ENCODE data around the gene RANGRF. TPM values are rescaled to one million over a fixed set of nuclear protein-coding genes. Genes with fewer than 3 reads are reported as not detected.
"Not testable (repeated sequence)": the region's sequence is repeated elsewhere in the genome, so short reads cannot be mapped to it uniquely, and the experiment has no call there.

RANGRF gene, protein sequence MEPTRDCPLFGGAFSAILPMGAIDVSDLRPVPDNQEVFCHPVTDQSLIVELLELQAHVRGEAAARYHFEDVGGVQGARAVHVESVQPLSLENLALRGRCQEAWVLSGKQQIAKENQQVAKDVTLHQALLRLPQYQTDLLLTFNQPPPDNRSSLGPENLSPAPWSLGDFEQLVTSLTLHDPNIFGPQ
- 10 to 100 TPM; 39.7 to 80.9 TPM for total RNA-seq

DNA sequence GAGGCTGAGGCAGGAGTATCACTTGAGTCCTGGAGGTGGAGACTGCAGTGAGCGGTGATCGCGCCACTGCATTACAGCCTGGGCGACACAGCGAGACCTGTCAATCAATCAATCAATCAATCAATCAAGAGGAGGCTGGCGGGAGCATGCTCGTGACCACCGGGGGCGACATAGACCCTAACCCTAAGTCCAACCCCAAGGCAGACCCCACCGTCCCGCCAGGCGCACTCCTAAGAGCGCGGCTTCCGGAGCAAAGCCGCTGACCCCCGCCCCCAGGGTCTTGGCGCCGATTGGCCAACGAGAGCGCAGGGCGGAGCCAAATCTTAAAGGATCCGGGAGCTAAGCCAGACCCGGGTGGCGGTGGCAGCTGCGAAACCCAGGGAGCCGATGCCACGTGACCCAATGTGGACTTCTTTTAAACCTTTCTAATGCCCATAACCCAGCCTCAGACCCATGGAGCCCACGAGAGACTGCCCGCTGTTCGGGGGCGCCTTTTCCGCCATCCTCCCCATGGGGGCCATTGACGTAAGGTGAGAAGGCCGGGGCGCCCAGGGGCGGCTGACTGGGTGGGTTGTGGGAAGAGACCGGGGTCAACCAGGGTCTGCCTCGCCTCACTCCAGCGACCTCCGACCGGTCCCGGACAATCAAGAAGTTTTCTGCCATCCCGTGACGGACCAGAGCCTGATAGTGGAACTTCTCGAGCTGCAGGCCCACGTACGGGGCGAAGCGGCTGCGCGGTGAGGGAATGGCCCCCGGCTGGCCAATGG lies at the start of gene RANGRF:
Gene RANGRF, plus strand, starts transcription at position 335 of the 767 bp plus-strand sequence. Its CDS starts 119 bp downstream, at position 454.
- ATAC-seq (peak; percentile 90 to 92), DNase-seq (ENCODE audit: low spot score in 2 of 2) (peak; percentile 84 to 88)
- Mint-ChIP-seq H3K9me3 (no peaks in the 10 kb centered on the region), H3K27ac (peak within 1 kb of the TSS; percentile 93 to 96), H3K36me3 (peaks cover 0 to 32% of the 10 kb centered on the region in 2 donors)

GRCh38 chr17:8243827-8244226 lies 44.6 kb upstream of the RANGRF start:
- Mint-ChIP-seq H3K9me3 (no peaks in the 10 kb centered on the region), H3K36me3 (peaks cover 18 to 21% of the 10 kb centered on the region in 2 donors), H3K27ac (no peak overlapping the region)
- DNase-seq (ENCODE audit: low spot score in 2 of 2) (no peak), ATAC-seq (no peak)

DNA sequence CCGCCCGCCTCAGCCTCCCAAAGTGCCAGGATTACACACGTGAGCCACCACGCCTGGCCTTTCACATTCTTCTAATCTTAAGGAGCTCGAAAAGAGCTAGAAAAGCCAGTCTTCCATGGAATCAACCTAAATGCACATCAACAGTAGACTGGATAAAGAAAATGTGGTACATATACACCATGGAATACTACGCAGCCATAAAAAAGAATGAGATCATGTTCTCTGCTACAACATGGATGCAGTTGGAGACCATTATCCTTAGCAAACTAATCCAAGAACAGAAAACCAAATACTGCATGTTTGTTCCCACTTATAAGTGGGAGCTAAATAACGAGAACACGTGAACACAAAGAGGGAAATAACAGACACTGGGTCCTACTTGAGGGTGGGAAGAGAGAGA lies 43.7 kb upstream of the RANGRF start:
- ATAC-seq (no peak), DNase-seq (ENCODE audit: low spot score in 2 of 2) (no peak)
- H3K36me3 Mint-ChIP-seq: peaks cover 24 to 26% of the 10 kb centered on the region in 2 donors
- no peaks in the 10 kb centered on the region for H3K9me3 Mint-ChIP-seq
- no peak overlapping the region for H3K27ac Mint-ChIP-seq

GRCh38 chr17:8248751-8249607 lies 39.5 kb upstream of the RANGRF start, which contains the start of gene PFAS:
TSS of gene PFAS (plus strand) at chr17:8249289. CDS start at chr17:8253938, 4,649 bp downstream.
- peak; percentile 67 to 70 for ATAC-seq
- Mint-ChIP-seq H3K27ac (peak within 1 kb of the TSS; percentile 98 to 99), H3K9me3 (no peaks in the 10 kb centered on the region), H3K36me3 (peaks cover 33 to 35% of the 10 kb centered on the region in 2 donors)
- DNase-seq (ENCODE audit: low spot score in 2 of 2): peak; percentile 97

DNA sequence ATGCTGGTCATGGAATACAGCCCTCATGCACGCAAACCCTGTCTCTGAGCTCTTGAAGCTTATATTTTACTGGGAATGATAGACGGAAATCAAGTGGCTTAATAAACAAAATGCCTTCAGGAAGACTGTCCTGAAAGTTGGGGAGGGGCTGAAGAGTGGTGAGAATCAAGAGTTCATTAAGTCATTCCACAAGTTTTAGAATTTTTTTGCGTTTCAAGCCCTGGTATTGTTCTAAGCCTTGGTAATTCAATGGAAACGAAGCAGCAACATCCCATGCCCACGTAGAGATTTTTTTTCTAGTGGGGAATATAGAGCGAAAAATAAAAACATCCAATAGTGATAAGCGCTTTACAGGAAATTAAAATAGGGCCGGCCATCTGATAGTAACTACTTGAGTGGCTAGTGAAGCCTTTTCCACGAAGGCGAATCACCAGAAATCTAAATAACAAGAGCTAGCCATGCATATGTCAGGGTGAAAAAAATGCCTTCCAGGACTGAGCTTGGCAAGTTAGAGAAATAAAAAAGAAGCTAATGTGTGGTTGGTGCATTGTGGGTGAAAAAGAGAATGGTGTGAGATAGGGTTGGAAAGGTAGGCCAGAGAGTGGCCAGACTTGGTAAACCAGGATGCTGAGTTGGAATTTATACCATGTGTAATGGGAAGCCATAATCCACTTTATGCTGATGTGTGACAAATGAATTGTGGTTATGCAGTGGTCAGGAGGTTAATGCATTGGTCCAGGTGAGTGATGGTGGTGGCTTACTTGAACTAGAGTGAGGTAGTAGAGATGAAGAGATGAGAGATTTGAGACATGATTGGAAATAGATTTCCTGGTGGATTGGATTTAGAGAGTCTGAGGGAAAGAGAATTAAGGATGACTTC lies 38.6 kb upstream of the RANGRF start:
- peaks cover 30 to 35% of the 10 kb centered on the region in 2 donors for H3K36me3 Mint-ChIP-seq
- H3K27ac Mint-ChIP-seq: peak overlapping the region; percentile 98 to 99
- no peak for DNase-seq (ENCODE audit: low spot score in 2 of 2)
- ATAC-seq: no peak
- H3K9me3 Mint-ChIP-seq: no peaks in the 10 kb centered on the region

GRCh38 chr17:8251411-8251810 lies 37.1 kb upstream of the RANGRF start:
- not testable (repeated sequence) for ATAC-seq, H3K27ac Mint-ChIP-seq

GRCh38 chr17:8253801-8254200 lies 34.7 kb upstream of the RANGRF start:
- Mint-ChIP-seq H3K36me3 (peaks cover 17 to 28% of the 10 kb centered on the region in 2 donors), H3K9me3 (no peaks in the 10 kb centered on the region), H3K27ac (peak overlapping the region in 1 of 2 donors; percentile 36)
- DNase-seq (ENCODE audit: low spot score in 2 of 2): no peak
- ATAC-seq: no peak

More at GRCh38 chr17:8251411-8251810, 37.1 kb upstream of the RANGRF start:
- peaks cover 21 to 34% of the 10 kb centered on the region in 2 donors for H3K36me3 Mint-ChIP-seq
- H3K9me3 Mint-ChIP-seq; DNase-seq (ENCODE audit: low spot score in 2 of 2): not testable (repeated sequence)

GRCh38 chr17:8254881-8255280 lies 33.6 kb upstream of the RANGRF start:
- no peak for ATAC-seq

GRCh38 chr17:8255499-8255898 lies 33.0 kb upstream of the RANGRF start:
- ATAC-seq: no peak
- peak overlapping the region in 1 of 2 donors; percentile 27 for H3K27ac Mint-ChIP-seq
- H3K36me3 Mint-ChIP-seq: peaks cover 4 to 13% of the 10 kb centered on the region in 2 donors
- DNase-seq (ENCODE audit: low spot score in 2 of 2): no peak
- H3K9me3 Mint-ChIP-seq: no peaks in the 10 kb centered on the region

More at GRCh38 chr17:8254881-8255280, 33.6 kb upstream of the RANGRF start:
- no peak for DNase-seq (ENCODE audit: low spot score in 2 of 2)
- Mint-ChIP-seq H3K9me3 (no peaks in the 10 kb centered on the region), H3K27ac (peak overlapping the region in 1 of 2 donors; percentile 27), H3K36me3 (peaks cover 10 to 19% of the 10 kb centered on the region in 2 donors)

GRCh38 chr17:8256291-8256690 lies 32.2 kb upstream of the RANGRF start:
- no peak overlapping the region for H3K27ac Mint-ChIP-seq
- H3K9me3 Mint-ChIP-seq: no peaks in the 10 kb centered on the region
- peaks cover 6 to 15% of the 10 kb centered on the region in 2 donors for H3K36me3 Mint-ChIP-seq
- no peak for ATAC-seq
- DNase-seq (ENCODE audit: low spot score in 2 of 2): no peak

DNA sequence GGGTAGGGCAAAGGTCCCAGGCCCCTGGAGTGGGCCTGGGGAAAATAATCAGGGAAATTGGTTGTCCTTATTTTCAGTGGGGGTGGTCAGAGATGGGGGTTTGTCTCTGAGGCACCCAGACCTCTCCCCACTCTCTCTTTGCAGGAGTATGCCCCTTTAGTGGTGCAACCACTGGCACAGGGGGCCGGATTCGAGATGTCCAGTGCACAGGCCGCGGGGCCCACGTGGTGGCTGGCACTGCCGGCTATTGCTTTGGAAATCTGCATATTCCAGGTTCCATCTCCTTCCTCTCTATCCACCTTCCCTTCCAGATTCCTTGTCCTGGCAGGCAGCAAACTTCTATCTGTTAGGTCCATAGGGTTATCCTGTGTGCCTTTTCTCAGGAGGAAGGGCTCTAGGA lies 31.8 kb upstream of the RANGRF start:
- Mint-ChIP-seq H3K36me3 (peaks cover 6 to 15% of the 10 kb centered on the region in 2 donors), H3K27ac (no peak overlapping the region), H3K9me3 (no peaks in the 10 kb centered on the region)
- DNase-seq (ENCODE audit: low spot score in 2 of 2) (no peak), ATAC-seq (no peak)

DNA sequence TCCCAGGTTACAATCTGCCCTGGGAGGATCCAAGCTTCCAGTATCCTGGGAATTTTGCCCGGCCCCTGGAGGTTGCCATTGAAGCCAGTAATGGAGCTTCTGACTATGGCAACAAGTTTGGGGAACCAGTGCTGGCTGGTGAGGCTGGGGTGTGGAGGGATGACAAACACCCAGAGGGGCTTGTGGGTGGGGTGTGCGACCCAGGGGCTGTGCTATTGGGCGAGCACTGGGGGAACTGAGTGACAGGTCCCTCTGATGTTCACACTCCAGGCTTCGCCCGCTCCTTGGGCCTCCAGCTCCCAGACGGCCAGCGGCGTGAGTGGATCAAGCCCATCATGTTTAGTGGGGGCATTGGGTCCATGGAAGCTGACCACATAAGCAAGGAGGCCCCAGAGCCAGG lies 30.7 kb upstream of the RANGRF start:
- Mint-ChIP-seq H3K36me3 (peaks cover 6 to 15% of the 10 kb centered on the region in 2 donors), H3K27ac (no peak overlapping the region), H3K9me3 (no peaks in the 10 kb centered on the region)
- DNase-seq (ENCODE audit: low spot score in 2 of 2): no peak
- ATAC-seq: no peak

GRCh38 chr17:8264320-8264719 lies 24.1 kb upstream of the RANGRF start:
- DNase-seq (ENCODE audit: low spot score in 2 of 2) (no peak), ATAC-seq (no peak)
- Mint-ChIP-seq H3K27ac (no peak overlapping the region), H3K9me3 (no peaks in the 10 kb centered on the region), H3K36me3 (peaks cover 5 to 12% of the 10 kb centered on the region in 2 donors)

DNA sequence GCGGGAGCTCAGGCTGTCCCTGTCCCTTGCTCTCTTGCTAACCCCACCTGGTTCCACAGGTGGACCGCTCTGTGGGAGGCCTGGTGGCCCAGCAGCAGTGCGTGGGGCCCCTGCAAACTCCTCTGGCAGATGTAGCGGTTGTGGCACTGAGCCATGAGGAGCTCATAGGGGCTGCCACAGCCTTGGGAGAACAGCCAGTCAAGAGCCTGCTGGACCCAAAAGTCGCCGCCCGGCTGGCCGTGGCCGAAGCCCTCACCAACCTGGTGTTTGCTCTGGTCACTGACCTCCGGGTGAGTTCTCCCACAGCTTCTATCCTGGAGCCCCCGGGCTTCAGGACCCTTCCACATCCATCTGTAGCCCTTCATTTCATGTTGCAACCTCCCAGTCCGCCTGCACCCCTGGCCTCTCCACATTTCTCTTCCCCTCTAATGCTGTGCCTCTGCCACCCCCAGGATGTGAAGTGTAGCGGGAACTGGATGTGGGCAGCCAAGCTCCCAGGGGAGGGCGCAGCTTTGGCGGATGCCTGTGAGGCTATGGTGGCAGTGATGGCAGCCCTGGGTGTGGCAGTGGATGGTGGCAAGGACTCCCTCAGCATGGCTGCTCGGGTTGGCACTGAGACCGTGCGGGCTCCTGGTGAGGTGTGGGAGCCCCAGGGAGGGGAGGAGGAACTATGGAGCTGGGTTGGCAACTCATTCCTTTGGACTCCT lies 23.5 kb upstream of the RANGRF start:
- Mint-ChIP-seq H3K9me3 (no peaks in the 10 kb centered on the region), H3K27ac (no peak overlapping the region), H3K36me3 (peaks cover 5 to 14% of the 10 kb centered on the region in 2 donors)
- ATAC-seq (no peak), DNase-seq (ENCODE audit: low spot score in 2 of 2) (no peak)
